H1 (cell line): ENCODE measurements around the gene ERCC1. TPM values are rescaled to one million over a fixed set of nuclear protein-coding genes. Genes with fewer than 3 reads are reported as not detected.

ENCODE experiments used
- CTCF ChIA-PET: fragments of 300-600 bp; sonication (Branson Sonifier 250); formaldehyde crosslinking; loops from one replicate; lab custom pipeline; 2021; ENCODE audit not compliant: partially characterized antibody; lab: Charles Lee
- POLR2A ChIA-PET: fragments of 300-600 bp; sonication (Branson Sonifier 250); formaldehyde crosslinking; loops from one replicate; lab custom pipeline; 2021; ENCODE audit warnings: inconsistent platforms; ENCODE audit not compliant: partially characterized antibody; lab: Charles Lee
- DNase-seq, 2 experiments: peaks; one replicate each; pipeline versions ENCODE4 v3.0.0 to v3.0.0-alpha.2; 2010 to 2022; ENCODE audit warnings: low spot score in 2 of 2, low read depth in 1 of 2, mixed read lengths in 1 of 2
- FAIRE-seq: peaks from 2 replicates; lab custom pipeline; 2011; peaks lifted over from hg19 to GRCh38; lab: Jason Lieb, UNC
- H2AFZ ChIP-seq: 2 replicates; pipeline ENCODE4 v1.8.1; 2012; ENCODE audit warnings: low read length, inconsistent platforms
- H2AK5ac ChIP-seq: 2 replicates; pipeline ENCODE4 v1.6.1; 2013; ENCODE audit warnings: low read depth, low read length
- H2BK120ac ChIP-seq: replicated peaks from 2 replicates; pipeline ENCODE3; 2013; ENCODE audit warnings: low read depth, low read length, inconsistent platforms
- H2BK12ac ChIP-seq: 2 replicates; pipeline ENCODE4 v1.6.1; 2013; ENCODE audit warnings: low read depth, low read length
- H2BK15ac ChIP-seq: 2 replicates; pipeline ENCODE4 v1.6.1; 2013; ENCODE audit warnings: low read length
- H2BK20ac ChIP-seq: 2 replicates; pipeline ENCODE4 v1.6.1; 2013; ENCODE audit warnings: low read length
- H2BK5ac ChIP-seq: 2 replicates; pipeline ENCODE4 v1.6.1; 2013; ENCODE audit warnings: low read depth, low read length
- H3K14ac ChIP-seq: 2 replicates; pipeline ENCODE4 v1.6.1; 2013; ENCODE audit warnings: inconsistent platforms; ENCODE audit not compliant: insufficient read length
- H3K18ac ChIP-seq: 2 replicates; pipeline ENCODE4 v1.6.1; 2013; ENCODE audit warnings: low read length; ENCODE audit errors: extremely low read depth
- H3K23ac ChIP-seq: 2 replicates; pipeline ENCODE4 v1.6.1; 2013; ENCODE audit warnings: inconsistent platforms; ENCODE audit not compliant: insufficient read length
- H3K23me2 ChIP-seq: 2 replicates; pipeline ENCODE4 v1.6.1; 2013; ENCODE audit warnings: low read depth, low read length
- H3K27ac ChIP-seq: 2 replicates; pipeline ENCODE4 v1.6.1; 2011; ENCODE audit warnings: low read depth, low read length, inconsistent platforms
- H3K27me3 ChIP-seq, 4 experiments: replicated peaks in 1 of 4; 1 replicate in 1 of 4; 2 replicates in 3 of 4; pipeline versions ENCODE4 v1.6.1 to v1.8.1; 2011 to 2013; ENCODE audit warnings: low read length in 3 of 4, mild to moderate bottlenecking in 3 of 4, inconsistent platforms in 2 of 4, mixed read lengths in 2 of 4, moderate library complexity in 1 of 4; ENCODE audit not compliant: control insufficient read depth in 3 of 4, insufficient read depth in 3 of 4; ENCODE audit errors: extremely low read depth in 1 of 4
- H3K36me3 ChIP-seq, 4 experiments: 2 replicates each; pipeline versions ENCODE4 v1.6.1 to v1.8.1; 2011 to 2013; ENCODE audit warnings: mild to moderate bottlenecking in 4 of 4, low read length in 3 of 4, moderate library complexity in 2 of 4, control low read depth in 1 of 4, inconsistent platforms in 1 of 4; ENCODE audit not compliant: insufficient read depth in 4 of 4, control insufficient read depth in 2 of 4
- H3K4ac ChIP-seq: replicated peaks from 2 replicates; pipeline ENCODE3; 2013; ENCODE audit warnings: low read length, low read depth, mixed read lengths, inconsistent platforms; ENCODE audit not compliant: insufficient read length
- H3K4me1 ChIP-seq, 4 experiments: replicated peaks in 1 of 4; 1 replicate in 1 of 4; 2 replicates in 3 of 4; pipeline versions ENCODE4 v1.6.1 to v1.8.1; 2011 to 2013; ENCODE audit warnings: low read length in 3 of 4, inconsistent platforms in 2 of 4, mixed read lengths in 1 of 4; ENCODE audit not compliant: insufficient read depth in 4 of 4, control insufficient read depth in 3 of 4
- H3K4me2 ChIP-seq, 2 experiments: 2 replicates each; pipeline versions ENCODE4 v1.6.1 to v1.8.1; 2011 to 2013; ENCODE audit warnings: low read depth in 2 of 2, low read length in 2 of 2, control low read depth in 1 of 2, inconsistent platforms in 1 of 2, mild to moderate bottlenecking in 1 of 2; ENCODE audit not compliant: insufficient read depth in 1 of 2
- H3K4me3 ChIP-seq, 4 experiments: fragments of 200-600, 300-600 bp in 1 of 4; sonication (generic), shearing (Covaris generic), sonication (Bioruptor Twin) in 1 of 4; 2 replicates each; pipeline versions ENCODE4 v1.5.1 to v1.8.1; 2011 to 2016; ENCODE audit warnings: low read length in 4 of 4, low read depth in 3 of 4, control low read depth in 2 of 4, inconsistent platforms in 2 of 4, mild to moderate bottlenecking in 2 of 4, mixed read lengths in 1 of 4, moderate library complexity in 1 of 4; ENCODE audit not compliant: insufficient read depth in 2 of 4; ENCODE audit errors: extremely low read depth in 1 of 4
- H3K56ac ChIP-seq: replicated peaks from 2 replicates; pipeline ENCODE3; 2013; ENCODE audit warnings: low read depth, mild to moderate bottlenecking, mixed read lengths, low read length, inconsistent platforms; ENCODE audit not compliant: insufficient read length
- H3K79me1 ChIP-seq: 2 replicates; pipeline ENCODE4 v1.6.1; 2013; ENCODE audit warnings: low read depth, low read length, control low read depth
- H3K79me2 ChIP-seq, 2 experiments: 2 replicates each; pipeline versions ENCODE4 v1.6.1 to v1.8.1; 2012 to 2013; ENCODE audit warnings: low read length in 2 of 2, mild to moderate bottlenecking in 2 of 2, inconsistent platforms in 1 of 2; ENCODE audit not compliant: insufficient read depth in 2 of 2, control insufficient read depth in 1 of 2
- H3K9ac ChIP-seq, 4 experiments: replicated peaks in 1 of 4; 1 replicate in 1 of 4; 2 replicates in 3 of 4; pipeline versions ENCODE4 v1.6.1 to v1.8.1; 2011 to 2013; ENCODE audit warnings: low read depth in 3 of 4, low read length in 3 of 4, control low read depth in 2 of 4, mild to moderate bottlenecking in 2 of 4, moderate library complexity in 2 of 4, inconsistent platforms in 1 of 4; ENCODE audit errors: extremely low read depth in 1 of 4
- H3K9me3 ChIP-seq, 2 experiments: 2 replicates each; pipeline versions ENCODE4 v1.6.1 to v1.8.1; 2012 to 2013; ENCODE audit warnings: mild to moderate bottlenecking in 2 of 2, moderate library complexity in 2 of 2, control low read depth in 1 of 2, inconsistent platforms in 1 of 2, low read depth in 1 of 2, low read length in 1 of 2, mixed read lengths in 1 of 2; ENCODE audit not compliant: insufficient read depth in 2 of 2
- H4K20me1 ChIP-seq, 2 experiments: replicated peaks in 1 of 2; 2 replicates each; pipeline versions ENCODE3 to v1.8.1; 2011 to 2013; ENCODE audit warnings: inconsistent platforms in 2 of 2, low read length in 2 of 2, mild to moderate bottlenecking in 1 of 2; ENCODE audit not compliant: insufficient read depth in 2 of 2, control insufficient read depth in 1 of 2
- H4K5ac ChIP-seq: 2 replicates; pipeline ENCODE4 v1.6.1; 2013; ENCODE audit warnings: low read length, low read depth, mixed read lengths, inconsistent platforms; ENCODE audit not compliant: insufficient read length
- H4K8ac ChIP-seq: 2 replicates; pipeline ENCODE4 v1.8.0; 2013; ENCODE audit warnings: mild to moderate bottlenecking, moderate library complexity, low read length, inconsistent platforms; ENCODE audit not compliant: insufficient read depth; ENCODE audit errors: extremely low read depth
- H4K91ac ChIP-seq: replicated peaks from 2 replicates; pipeline ENCODE3; 2013; ENCODE audit warnings: low read length, mixed read lengths, inconsistent platforms; ENCODE audit not compliant: insufficient read length
- ATF2 ChIP-seq: IDR thresholded peaks from 2 replicates; pipeline ENCODE4 v1.6.1; 2012; ENCODE audit warnings: low read length, inconsistent platforms
- CBX8 ChIP-seq: fragments of 300-800, 300-1000 bp; sonication (generic); IDR thresholded peaks from 2 replicates; pipeline ENCODE4 v1.7.1; 2016; ENCODE audit warnings: low read depth, low read length, borderline replicate concordance
- EGR1 ChIP-seq: IDR thresholded peaks from 2 replicates; pipeline ENCODE4 v1.6.1; 2011; ENCODE audit warnings: low read depth, low read length, borderline replicate concordance
- RAD21 ChIP-seq, 2 experiments: IDR thresholded peaks in 1 of 2; conservative IDR thresholded peaks in 1 of 2; 2 replicates each; pipeline ENCODE4 v1.6.1; 2011; ENCODE audit warnings: low read depth in 2 of 2, low read length in 2 of 2, improper control_type of control experiment in 1 of 2, inconsistent platforms in 1 of 2, mild to moderate bottlenecking in 1 of 2, moderate library complexity in 1 of 2
- TEAD4 ChIP-seq: IDR thresholded peaks from 2 replicates; pipeline ENCODE4 v1.6.1; 2012; ENCODE audit warnings: low read depth, low read length, inconsistent platforms, mixed read lengths
- WGBS, 2 experiments: shearing (Covaris generic) in 1 of 2; methylation state at CpG; one replicate each; pipeline versions ENCODE4 v1.1.6 to v1.1.7; 2013 to 2015; ENCODE audit warnings: low lambda C conversion rate in 2 of 2, mixed read lengths in 2 of 2, inconsistent platforms in 1 of 2, low coverage in 1 of 2, missing lambda C conversion rate in 1 of 2; ENCODE audit not compliant: insufficient replicate concordance in 2 of 2, insufficient coverage in 1 of 2, insufficient read length in 1 of 2; ENCODE audit errors: extremely low coverage in 1 of 2, missing lambda C conversion rate in 1 of 2; 5-methylcytosine and 5-hydroxymethylcytosine counted together
- polyA plus RNA-seq, 7 experiments: library from polyadenylated mRNA; depleted of rRNA in 3 of 7; stranded (reverse) in 5 of 7; unstranded in 2 of 7; fragments of >200 nt in 5 of 7; fragments of 200-250 nt in 2 of 7; gene quantifications; 1 replicate in 5 of 7; 2 replicates in 1 of 7; 4 replicates in 1 of 7; pipeline versions ENCODE4 v1.2.1 to v1.2.3, GENCODE V29; 2011 to 2013; ENCODE audit warnings: missing spikeins in 2 of 7, mixed read lengths in 2 of 7
- total RNA-seq: library from RNA; stranded (reverse); fragmentation: NEBNext Ultra II Directional; extraction: Animal tissue kit (Norgen Biotek cat#: 25700); gene quantifications from 2 replicates; pipeline ENCODE4 v1.2.1, GENCODE V29; 2021

ERCC1 gene
- total and polyA plus RNA-seq, 2 of the 8 experiments (the other 6 are each of a cell fraction or from before 2014, with no cell fraction given): 44.7 to 94.2 TPM

GRCh38 chr19:45403781-45404556 is 19.7 kb downstream of the ERCC1 start:
- WGBS, 2 experiments: 12% methylated on average over 25 of the region's 25 CpGs; no CpG with 5 or more reads in 1 of the 2 experiments
- peaks cover 3 to 21% (median 11%) of the 10 kb centered on the region in 4 experiments; a peak in 5 of 7 replicates for H3K4me1 ChIP-seq
- H3K4ac ChIP-seq: no peak overlapping the region
- no peak overlapping the region; a peak in 1 of 7 replicates for H3K9ac ChIP-seq
- no peak overlapping the region for H2AK5ac ChIP-seq
- no peak overlapping the region for H2BK20ac ChIP-seq
- FAIRE-seq: no peak
- no peak overlapping the region for H4K5ac ChIP-seq
- H3K9me3 ChIP-seq: no peaks in the 10 kb centered on the region
- H3K4me2 ChIP-seq: peak overlapping the region; percentile 92 to 97
- no peak overlapping the region for H4K91ac ChIP-seq
- DNase-seq: peak in 1 of 2 experiments; percentile 97
- H4K20me1 ChIP-seq: peaks cover 0 to 5% of the 10 kb centered on the region in 2 experiments
- peaks cover 0 to 8% of the 10 kb centered on the region in 2 experiments; a peak in 1 of 4 replicates for H3K79me2 ChIP-seq
- POLR2A ChIA-PET: interaction anchor here (0.6 to 3.5 kb wide), 7 partner anchors 8 to 65 kb away, joined by 3 to 17 read pairs (median 4); partner anchors contain the start of gene ERCC1
- peaks cover 17% of the 10 kb centered on the region for H3K23me2 ChIP-seq
- 0 out of 2 replicates have a peak overlapping the region, but pooled peaks have one; percentile 27 for H2BK12ac ChIP-seq
- no peak overlapping the region for H3K23ac ChIP-seq
- no peak overlapping the region for H3K14ac ChIP-seq
- no peak overlapping the region for H2BK5ac ChIP-seq
- CTCF ChIA-PET: interaction anchor here (0.5 to 6.6 kb wide), 26 partner anchors 9 to 288 kb away, joined by 3 to 57 read pairs (median 5); partner anchors contain the start of genes ERCC2 and SNRPD2
- no peak overlapping the region for H3K56ac ChIP-seq
- H3K36me3 ChIP-seq: no peaks in the 10 kb centered on the region; a peak in 1 of 8 replicates
- H3K4me3 ChIP-seq: peak overlapping the region; percentile 69 to 96 (median 91)
- 0 out of 2 replicates have a peak overlapping the region, but pooled peaks have one; percentile 24 for H3K18ac ChIP-seq
- no peak overlapping the region for H4K8ac ChIP-seq
- H3K27ac ChIP-seq: no peak overlapping the region
- no peak overlapping the region for H2BK120ac ChIP-seq
- H3K79me1 ChIP-seq: peaks cover 9% of the 10 kb centered on the region; the same call in 1 of the 2 replicates
- H3K27me3 ChIP-seq: peaks cover 0 to 5% (median 2%) of the 10 kb centered on the region in 4 experiments; a peak in 2 of 7 replicates
- H2BK15ac ChIP-seq: peak overlapping the region; percentile 72; the same call in 1 of the 2 replicates
- H2AFZ ChIP-seq: no peak overlapping the region
- TF ChIP-seq EGR1 (peak; percentile 70; the same call in 1 of the 2 replicates), ATF2 (peak; percentile 63; the same call in 1 of the 2 replicates), CBX8 (no peak), TEAD4 (0 out of 2 replicates have a peak, but pooled peaks have one; percentile 20), RAD21 (IDR thresholded peaks at IDR 0.05 in 1 of 2, conservative IDR thresholded peaks at IDR 0.05 in 1 of 2; ENCODE audit: low read depth in 2 of 2, low read length in 2 of 2) (peak in 1 of 2 experiments; percentile 48; a peak in 2 of 4 replicates)
